ENCODE data around the gene MCTP2. TPM values are rescaled to one million over a fixed set of nuclear protein-coding genes. Genes with fewer than 3 reads are reported as not detected.
A peak's percentile ranks its signal among the peaks of the same experiment; 100 is the strongest.

The MCTP2 gene
- total RNA-seq, 1 donor from 2014 or later = 0.35 TPM

- Mint-ChIP-seq H3K4me1 (peaks cover 13% of the 10 kb centered on the region), H3K9me3 (no peaks in the 10 kb centered on the region), H3K36me3 (ENCODE audit: low read depth) (no peaks in the 10 kb centered on the region), H3K4me3 (no peak overlapping the region), H3K27me3 (ENCODE audit: low read depth) (no peaks in the 10 kb centered on the region), H3K27ac (ENCODE audit: unreplicated experiment) (no peak overlapping the region)
- TF ChIP-seq, protein P1, sequence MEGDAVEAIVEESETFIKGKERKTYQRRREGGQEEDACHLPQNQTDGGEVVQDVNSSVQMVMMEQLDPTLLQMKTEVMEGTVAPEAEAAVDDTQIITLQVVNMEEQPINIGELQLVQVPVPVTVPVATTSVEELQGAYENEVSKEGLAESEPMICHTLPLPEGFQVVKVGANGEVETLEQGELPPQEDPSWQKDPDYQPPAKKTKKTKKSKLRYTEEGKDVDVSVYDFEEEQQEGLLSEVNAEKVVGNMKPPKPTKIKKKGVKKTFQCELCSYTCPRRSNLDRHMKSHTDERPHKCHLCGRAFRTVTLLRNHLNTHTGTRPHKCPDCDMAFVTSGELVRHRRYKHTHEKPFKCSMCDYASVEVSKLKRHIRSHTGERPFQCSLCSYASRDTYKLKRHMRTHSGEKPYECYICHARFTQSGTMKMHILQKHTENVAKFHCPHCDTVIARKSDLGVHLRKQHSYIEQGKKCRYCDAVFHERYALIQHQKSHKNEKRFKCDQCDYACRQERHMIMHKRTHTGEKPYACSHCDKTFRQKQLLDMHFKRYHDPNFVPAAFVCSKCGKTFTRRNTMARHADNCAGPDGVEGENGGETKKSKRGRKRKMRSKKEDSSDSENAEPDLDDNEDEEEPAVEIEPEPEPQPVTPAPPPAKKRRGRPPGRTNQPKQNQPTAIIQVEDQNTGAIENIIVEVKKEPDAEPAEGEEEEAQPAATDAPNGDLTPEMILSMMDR (conservative IDR thresholded peaks at IDR 0.05) = peak; percentile 94
- peak; percentile 54 for DNase-seq (ENCODE audit: low read depth, low spot score)
Observed at GRCh38 chr15:94324117-94324826, 92.9 kb downstream of the MCTP2 start.

GRCh38 chr15:94324835-94325767 is 93.7 kb downstream of the MCTP2 start:
- Mint-ChIP-seq H3K9me3 (no peaks in the 10 kb centered on the region), H3K4me3 (no peak overlapping the region), H3K27ac (ENCODE audit: unreplicated experiment) (no peak overlapping the region), H3K4me1 (peaks cover 13% of the 10 kb centered on the region), H3K36me3 (ENCODE audit: low read depth) (no peaks in the 10 kb centered on the region), H3K27me3 (ENCODE audit: low read depth) (no peaks in the 10 kb centered on the region)
- TF ChIP-seq, protein P1 (conservative IDR thresholded peaks at IDR 0.05) = no peak
- no peak for DNase-seq (ENCODE audit: low read depth, low spot score)

- Mint-ChIP-seq H3K4me3 (no peak overlapping the region), H3K27me3 (ENCODE audit: low read depth) (no peaks in the 10 kb centered on the region), H3K4me1 (peaks cover 13% of the 10 kb centered on the region), H3K27ac (ENCODE audit: unreplicated experiment) (no peak overlapping the region), H3K9me3 (no peaks in the 10 kb centered on the region), H3K36me3 (ENCODE audit: low read depth) (no peaks in the 10 kb centered on the region)
- DNase-seq (ENCODE audit: low read depth, low spot score) = peak; percentile 20
- TF ChIP-seq, protein P1 (conservative IDR thresholded peaks at IDR 0.05) = peak; percentile 80
Observed at GRCh38 chr15:94327356-94327936, 96.1 kb downstream of the MCTP2 start.

- Mint-ChIP-seq H3K9me3 (no peaks in the 10 kb centered on the region), H3K27me3 (ENCODE audit: low read depth) (no peaks in the 10 kb centered on the region)
Observed at GRCh38 chr15:94331731-94332130, 100.4 kb downstream of the MCTP2 start.

DNA sequence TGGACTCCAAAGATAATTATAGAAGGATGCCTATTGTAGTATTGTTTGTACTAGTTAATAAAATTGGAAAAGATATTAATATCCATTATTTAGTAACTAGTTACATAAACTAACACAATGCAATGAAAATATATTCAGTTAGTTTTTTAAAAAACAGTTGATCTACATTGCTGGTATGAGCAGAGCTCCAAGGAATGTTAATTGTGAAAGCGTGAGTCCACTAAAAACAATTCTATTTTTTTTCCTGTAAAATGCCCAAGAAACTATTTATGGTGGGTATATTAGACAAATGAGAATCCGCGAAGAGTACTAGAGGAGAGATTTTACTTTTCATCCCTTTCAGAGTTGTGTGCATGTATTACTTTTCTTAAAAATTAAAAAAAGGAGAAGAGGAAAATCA is 104.3 kb downstream of the MCTP2 start:
- Mint-ChIP-seq H3K27ac (ENCODE audit: unreplicated experiment) (no peak overlapping the region), H3K9me3 (no peaks in the 10 kb centered on the region), H3K27me3 (ENCODE audit: low read depth) (no peaks in the 10 kb centered on the region), H3K36me3 (ENCODE audit: low read depth) (no peaks in the 10 kb centered on the region), H3K4me3 (no peak overlapping the region), H3K4me1 (peaks cover 47% of the 10 kb centered on the region)
- TF ChIP-seq, protein P1 (conservative IDR thresholded peaks at IDR 0.05) = no peak
- DNase-seq (ENCODE audit: low read depth, low spot score) = no peak

More at GRCh38 chr15:94331731-94332130, 100.4 kb downstream of the MCTP2 start:
- H3K27ac Mint-ChIP-seq (ENCODE audit: unreplicated experiment) = no peak overlapping the region
- TF ChIP-seq, protein P1 (conservative IDR thresholded peaks at IDR 0.05) = no peak
- no peak for DNase-seq (ENCODE audit: low read depth, low spot score)
- H3K4me3 Mint-ChIP-seq = no peak overlapping the region
- peaks cover 17% of the 10 kb centered on the region for H3K4me1 Mint-ChIP-seq
- no peaks in the 10 kb centered on the region for H3K36me3 Mint-ChIP-seq (ENCODE audit: low read depth)

All from neural crest cell (in vitro differentiated cells).